HepG2 (cell line): ENCODE measurements around the gene IMPDH2. TPM values are rescaled to one million over a fixed set of nuclear protein-coding genes. Genes with fewer than 3 reads are reported as not detected.

Experiments used
- ATAC-seq: fragments of 200-7000 bp; cut with Tn5 transposase; 3 replicates; pipeline ENCODE4 v1.9.1; 2020; ENCODE audit warnings: mild to moderate bottlenecking, moderate library complexity
- BruUV-seq: library from RNA; stranded (reverse); fragments of 400-500 nt; replicated peaks from 2 replicates; lab custom pipeline; 2021; lab: Mats Ljungman, UMichigan
- CTCF ChIA-PET: fragments of 300-600 bp; formaldehyde crosslinking; extraction: SDS; loops from one replicate; lab custom pipeline; 2021; ENCODE audit warnings: low total read pairs, inconsistent platforms, low intra/inter-chr PET ratio; lab: Yijun Ruan, JAX
- POLR2A ChIA-PET: fragments of 350-600 bp; sonication (Branson Sonifier 250); formaldehyde crosslinking; loops from one replicate; lab custom pipeline; 2020; ENCODE audit warnings: antibody characterized with exemption, inconsistent platforms; lab: Yijun Ruan, JAX
- DNase-seq: peaks from one replicate; pipeline ENCODE4 v3.0.0-alpha.2; 2015; ENCODE audit warnings: low spot score
- FAIRE-seq: peaks from 3 replicates; lab custom pipeline; 2011; peaks lifted over from hg19 to GRCh38; lab: Jason Lieb, UNC
- H2AFZ ChIP-seq: one replicate; pipeline ENCODE4 v1.6.1; 2011; ENCODE audit warnings: low read length, inconsistent platforms
- H3K27ac ChIP-seq: fragments of 300-600 bp; 3 replicates; pipeline ENCODE4 v1.8.0; 2011; ENCODE audit warnings: mixed run types, mild to moderate bottlenecking, mixed read lengths, low read length, inconsistent platforms; ENCODE audit not compliant: insufficient read depth; ENCODE audit errors: extremely low read length
- H3K27me3 ChIP-seq, 2 experiments: fragments of 200-600 bp in 1 of 2; 2 replicates in 1 of 2; 3 replicates in 1 of 2; pipeline versions ENCODE4 v1.6.0 to v1.8.0; 2011; ENCODE audit warnings: low read length in 2 of 2, mild to moderate bottlenecking in 2 of 2, moderate library complexity in 2 of 2, inconsistent platforms in 1 of 2; ENCODE audit not compliant: insufficient read depth in 2 of 2, control insufficient read depth in 1 of 2
- H3K36me3 ChIP-seq, 2 experiments: fragments of 200-600 bp in 1 of 2; replicated peaks in 1 of 2; 2 replicates in 1 of 2; 3 replicates in 1 of 2; pipeline versions ENCODE4 v1.5.1 to v1.8.0; 2011; ENCODE audit warnings: low read length in 2 of 2, inconsistent platforms in 1 of 2; ENCODE audit not compliant: insufficient read depth in 2 of 2, control insufficient read depth in 1 of 2
- H3K4me1 ChIP-seq: 2 replicates; pipeline ENCODE4 v1.5.1; 2012; ENCODE audit warnings: low read length, inconsistent platforms; ENCODE audit not compliant: insufficient read depth
- H3K4me2 ChIP-seq: 2 replicates; pipeline ENCODE4 v1.6.0; 2011; ENCODE audit warnings: low read depth, low read length, inconsistent platforms
- H3K4me3 ChIP-seq, 3 experiments: fragments of 200-600 bp in 1 of 3; sonication (generic), shearing (Covaris generic) in 1 of 3; replicated peaks in 1 of 3; 2 replicates each; pipeline ENCODE4 v1.5.1; 2011 to 2016; ENCODE audit warnings: low read length in 3 of 3, inconsistent platforms in 2 of 3, low read depth in 2 of 3, mild to moderate bottlenecking in 2 of 3, control low read depth in 1 of 3, mixed read lengths in 1 of 3; ENCODE audit not compliant: insufficient read depth in 1 of 3
- H3K79me2 ChIP-seq: one replicate; pipeline ENCODE4 v1.6.1; 2011; ENCODE audit warnings: low read length, inconsistent platforms; ENCODE audit not compliant: insufficient read depth
- H3K9ac ChIP-seq: 2 replicates; pipeline ENCODE4 v1.6.0; 2011; ENCODE audit warnings: mild to moderate bottlenecking, low read depth, low read length, inconsistent platforms; ENCODE audit not compliant: insufficient read depth
- H3K9me3 ChIP-seq: 2 replicates; pipeline ENCODE4 v1.5.1; 2012; ENCODE audit warnings: mild to moderate bottlenecking, low read length
- H4K20me1 ChIP-seq: 2 replicates; pipeline ENCODE4 v1.6.0; 2011; ENCODE audit warnings: inconsistent platforms, mild to moderate bottlenecking, low read length, moderate library complexity; ENCODE audit not compliant: insufficient read depth
- AGO2 ChIP-seq: fragments of 200-400 bp; formaldehyde crosslinking; optimal IDR thresholded peaks from 2 replicates; pipeline ENCODE3; 2017; ENCODE audit warnings: mild to moderate bottlenecking, low read depth, low read length, moderate library complexity
- POLR2AphosphoS2 ChIP-seq: IDR thresholded peaks from 2 replicates; pipeline ENCODE4 v1.6.1; 2011; ENCODE audit warnings: low read depth, low read length, improper control_type of control experiment
- ZNF543 ChIP-seq: sonication (generic); formaldehyde crosslinking; IDR thresholded peaks from 2 replicates; pipeline ENCODE4 v1.4.0; 2020; ENCODE audit warnings: mild to moderate bottlenecking, missing genetic modification reagents
- WGBS: methylation state at CpG from one replicate; pipeline ENCODE4 v1.1.6; 2017; ENCODE audit warnings: low lambda C conversion rate; 5-methylcytosine and 5-hydroxymethylcytosine counted together
- in situ Hi-C: cut with HindIII; loops from 2 replicates; pipeline ENCODE4 v1.10.0; 2017; ENCODE audit warnings: low pct_unique_long_range_greater_than_20kb; ENCODE audit not compliant: extremely low pct_ligation_motif_present
- intact Hi-C: fragments of 100-400 bp; cut with micrococcal nuclease; formaldehyde crosslinking; loops from one replicate; pipeline ENCODE4 v1.10.0; 2022; ENCODE audit not compliant: unreplicated experiment
- polyA plus RNA-seq, 8 experiments: library from polyadenylated mRNA; depleted of rRNA in 3 of 8; stranded (reverse) in 7 of 8; unstranded in 1 of 8; fragments of >200 nt; fragmentation: Illumina TruSeq in 4 of 8; extraction: Trizol in 4 of 8; gene quantifications; 2 replicates each; pipeline versions ENCODE4 v1.2.1 to v1.2.3, GENCODE V29; 2011 to 2016; ENCODE audit warnings: low read depth in 4 of 8, missing spikeins in 1 of 8, mixed read lengths in 1 of 8; ENCODE audit not compliant: insufficient read depth in 1 of 8
- total RNA-seq, 5 experiments: library from RNA; depleted of rRNA; stranded (reverse); fragments of >200 nt; fragmentation: Illumina TruSeq; extraction: Trizol; gene quantifications; 2 replicates each; pipeline ENCODE4 v1.2.3, GENCODE V29; 2016; ENCODE audit warnings: low read depth in 1 of 5
- TF ChIP-seq, protein P1 (sequence below): sonication (generic); formaldehyde crosslinking; IDR thresholded peaks from 2 replicates; pipeline ENCODE4 v1.5.0; 2020; ENCODE audit warnings: mild to moderate bottlenecking, missing genetic modification reagents, borderline replicate concordance

IMPDH2 gene
- total and polyA plus RNA-seq, 2 of the 13 experiments (the other 11 are each of a cell fraction or from before 2014, with no cell fraction given): 248 to 260 TPM

GRCh38 chr3:49076646-49077045 is 47.4 kb upstream of the IMPDH2 start:
- H3K9ac ChIP-seq: no peak overlapping the region
- TF ChIP-seq ZNF543 (CRISPR knock-in tag) (no peak), POLR2AphosphoS2 (0 out of 2 replicates have a peak, but pooled peaks have one; percentile 7)
- H3K9me3 ChIP-seq: no peaks in the 10 kb centered on the region
- H2AFZ ChIP-seq: no peak overlapping the region
- 0 out of 2 replicates have a peak, but pooled peaks cover 5% of the 10 kb centered on the region for H3K4me1 ChIP-seq
- in situ Hi-C loops (no loop called here), intact Hi-C loops (no loop called here)
- 0 out of 2 replicates have a peak, but pooled peaks cover 9% of the 10 kb centered on the region for H4K20me1 ChIP-seq
- FAIRE-seq (no peak), ATAC-seq (peak; percentile 59), DNase-seq (no peak)
- no peak overlapping the region for H3K4me2 ChIP-seq
- ChIA-PET CTCF (no interaction called here), POLR2A (no interaction called here)
- TSS peak; percentile 36 for BruUV-seq
- 100% methylated on average over 4 of the region's 4 CpGs for WGBS
- peaks cover 38% of the 10 kb centered on the region for H3K79me2 ChIP-seq
- H3K27ac ChIP-seq: no peak overlapping the region
- H3K27me3 ChIP-seq: no peaks in the 10 kb centered on the region
- no peak overlapping the region for H3K4me3 ChIP-seq
- H3K36me3 ChIP-seq: peaks cover 32 to 51% of the 10 kb centered on the region in 2 experiments

DNA sequence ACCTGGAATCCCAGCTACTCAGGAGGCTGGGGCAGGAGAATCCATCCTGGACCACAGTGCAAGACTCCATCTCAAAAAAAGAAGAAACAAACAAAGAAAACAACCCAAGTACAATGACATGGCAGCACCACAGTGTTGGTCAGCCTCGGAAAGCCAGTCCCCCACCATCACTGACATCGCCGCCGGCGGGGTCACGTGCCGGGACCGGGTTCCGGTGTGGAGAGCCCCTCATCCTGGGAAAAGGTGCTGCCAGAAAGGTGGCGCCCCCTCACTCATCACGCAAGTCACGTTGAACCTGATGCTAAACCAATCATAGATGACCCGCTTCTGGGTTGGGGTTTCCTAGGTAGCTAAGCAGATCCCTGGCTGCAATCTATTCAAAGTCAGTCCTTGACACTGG is 46.9 kb upstream of the IMPDH2 start:
- Histone ChIP-seq H3K4me3 (no peak overlapping the region), H3K36me3 (peaks cover 37 to 56% of the 10 kb centered on the region in 2 experiments), H3K79me2 (peaks cover 33% of the 10 kb centered on the region), H2AFZ (no peak overlapping the region), H3K9me3 (no peaks in the 10 kb centered on the region), H3K4me2 (no peak overlapping the region), H3K27me3 (no peaks in the 10 kb centered on the region), H4K20me1 (0 out of 2 replicates have a peak, but pooled peaks cover 9% of the 10 kb centered on the region), H3K4me1 (0 out of 2 replicates have a peak, but pooled peaks cover 5% of the 10 kb centered on the region), H3K27ac (no peak overlapping the region), H3K9ac (no peak overlapping the region)
- CTCF ChIA-PET: no interaction called here
- TF ChIP-seq, protein P1, sequence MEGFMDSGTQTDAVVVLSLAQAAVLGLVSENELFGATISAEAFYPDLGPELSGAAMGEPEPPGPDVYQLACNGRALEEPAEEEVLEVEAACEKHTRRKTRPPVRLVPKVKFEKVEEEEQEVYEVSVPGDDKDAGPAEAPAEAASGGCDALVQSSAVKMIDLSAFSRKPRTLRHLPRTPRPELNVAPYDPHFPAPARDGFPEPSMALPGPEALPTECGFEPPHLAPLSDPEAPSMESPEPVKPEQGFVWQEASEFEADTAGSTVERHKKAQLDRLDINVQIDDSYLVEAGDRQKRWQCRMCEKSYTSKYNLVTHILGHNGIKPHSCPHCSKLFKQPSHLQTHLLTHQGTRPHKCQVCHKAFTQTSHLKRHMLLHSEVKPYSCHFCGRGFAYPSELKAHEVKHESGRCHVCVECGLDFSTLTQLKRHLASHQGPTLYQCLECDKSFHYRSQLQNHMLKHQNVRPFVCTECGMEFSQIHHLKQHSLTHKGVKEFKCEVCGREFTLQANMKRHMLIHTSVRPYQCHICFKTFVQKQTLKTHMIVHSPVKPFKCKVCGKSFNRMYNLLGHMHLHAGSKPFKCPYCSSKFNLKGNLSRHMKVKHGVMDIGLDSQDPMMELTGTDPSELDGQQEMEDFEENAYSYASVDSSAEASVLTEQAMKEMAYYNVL (CRISPR knock-in tag): no peak
- TF ChIP-seq AGO2: peak; percentile 20
- 97% methylated on average over 13 of the region's 13 CpGs for whole genome bisulfite sequencing
- no peak for FAIRE-seq
- no peak for ATAC-seq
- POLR2A ChIA-PET: no interaction called here
- no peak for DNase-seq
- no TSS peak for BruUV-seq
- intact Hi-C loops (no loop called here), in situ Hi-C loops (no loop called here)
